ENCODE results near the gene PDCD1LG2. TPM values are rescaled to one million over a fixed set of nuclear protein-coding genes. Genes with fewer than 3 reads are reported as not detected.
"Not testable (repeated sequence)": the region's sequence is repeated elsewhere in the genome, so short reads cannot be mapped to it uniquely, and the experiment has no call there.

The PDCD1LG2 gene
- total RNA-seq, 1 donor from 2014 or later: 1.7 TPM

GRCh38 chr9:5470122-5470521, 40.2 kb upstream of the PDCD1LG2 start:
- Mint-ChIP-seq H3K9me3 (ENCODE audit: unreplicated experiment) (no peaks in the 10 kb centered on the region), H3K27ac (ENCODE audit: unreplicated experiment) (no peak overlapping the region), H3K27me3 (ENCODE audit: unreplicated experiment) (no peaks in the 10 kb centered on the region), H3K36me3 (ENCODE audit: unreplicated experiment) (no peaks in the 10 kb centered on the region), H3K4me1 (ENCODE audit: unreplicated experiment) (peaks cover 3% of the 10 kb centered on the region), H3K4me3 (ENCODE audit: unreplicated experiment) (no peak overlapping the region)
- no peak for TF ChIP-seq CTCF (IDR thresholded peaks at IDR 0.05)
- no peak for DNase-seq (ENCODE audit: extremely low spot score, unreplicated experiment)

GRCh38 chr9:5470816-5471215, 39.5 kb upstream of the PDCD1LG2 start:
- no peaks in the 10 kb centered on the region for H3K27me3 Mint-ChIP-seq (ENCODE audit: unreplicated experiment)
- peaks cover 4% of the 10 kb centered on the region for H3K9me3 Mint-ChIP-seq (ENCODE audit: unreplicated experiment)
- no peak overlapping the region for H3K27ac Mint-ChIP-seq (ENCODE audit: unreplicated experiment)
- TF ChIP-seq CTCF (IDR thresholded peaks at IDR 0.05): no peak
- H3K36me3 Mint-ChIP-seq (ENCODE audit: unreplicated experiment): no peaks in the 10 kb centered on the region
- peaks cover 3% of the 10 kb centered on the region for H3K4me1 Mint-ChIP-seq (ENCODE audit: unreplicated experiment)
- no peak for DNase-seq (ENCODE audit: extremely low spot score, unreplicated experiment)
- H3K4me3 Mint-ChIP-seq (ENCODE audit: unreplicated experiment): no peak overlapping the region

- DNase-seq (ENCODE audit: extremely low spot score, unreplicated experiment); H3K4me1 Mint-ChIP-seq (ENCODE audit: unreplicated experiment); H3K36me3 Mint-ChIP-seq (ENCODE audit: unreplicated experiment); H3K27me3 Mint-ChIP-seq (ENCODE audit: unreplicated experiment); H3K27ac Mint-ChIP-seq (ENCODE audit: unreplicated experiment); H3K4me3 Mint-ChIP-seq (ENCODE audit: unreplicated experiment): not testable (repeated sequence)
- peaks cover 12% of the 10 kb centered on the region for H3K9me3 Mint-ChIP-seq (ENCODE audit: unreplicated experiment)
Observed at GRCh38 chr9:5475611-5476010, 34.7 kb upstream of the PDCD1LG2 start.

- Mint-ChIP-seq H3K36me3 (ENCODE audit: unreplicated experiment) (no peaks in the 10 kb centered on the region), H3K27me3 (ENCODE audit: unreplicated experiment) (no peaks in the 10 kb centered on the region), H3K27ac (ENCODE audit: unreplicated experiment) (no peak overlapping the region), H3K9me3 (ENCODE audit: unreplicated experiment) (peaks cover 12% of the 10 kb centered on the region), H3K4me3 (ENCODE audit: unreplicated experiment) (no peak overlapping the region), H3K4me1 (ENCODE audit: unreplicated experiment) (no peaks in the 10 kb centered on the region)
- DNase-seq (ENCODE audit: extremely low spot score, unreplicated experiment): no peak
- TF ChIP-seq CTCF (IDR thresholded peaks at IDR 0.05): no peak
Observed at GRCh38 chr9:5478206-5478605, 32.1 kb upstream of the PDCD1LG2 start.

GRCh38 chr9:5479994-5480694, 30.2 kb upstream of the PDCD1LG2 start:
- Mint-ChIP-seq H3K9me3 (ENCODE audit: unreplicated experiment) (peaks cover 12% of the 10 kb centered on the region), H3K27me3 (ENCODE audit: unreplicated experiment) (no peaks in the 10 kb centered on the region), H3K4me1 (ENCODE audit: unreplicated experiment) (no peaks in the 10 kb centered on the region), H3K36me3 (ENCODE audit: unreplicated experiment) (no peaks in the 10 kb centered on the region), H3K4me3 (ENCODE audit: unreplicated experiment) (no peak overlapping the region), H3K27ac (ENCODE audit: unreplicated experiment) (no peak overlapping the region)
- no peak for TF ChIP-seq CTCF (IDR thresholded peaks at IDR 0.05)
- DNase-seq (ENCODE audit: extremely low spot score, unreplicated experiment): no peak
